Astrocyte of the cerebellum (primary cell): ENCODE results near the gene TPPP.
"Not testable (repeated sequence)": the region's sequence is repeated elsewhere in the genome, so short reads cannot be mapped to it uniquely, and the experiment has no call there.

Source experiments
- DNase-seq: peaks from one replicate; pipeline ENCODE4 v3.0.0-alpha.2; 2011; ENCODE audit warnings: low read depth
- H3K4me3 ChIP-seq: 2 replicates; pipeline ENCODE4 v1.5.1; 2011; ENCODE audit warnings: mild to moderate bottlenecking, low read depth, low read length, moderate library complexity
- CTCF ChIP-seq: IDR thresholded peaks from 2 replicates; pipeline ENCODE4 v1.5.1; 2012; ENCODE audit warnings: low read length, low read depth, moderate library complexity, mild to moderate bottlenecking; ENCODE audit errors: missing control alignments
- in situ Hi-C: cut with HindIII; loops from 2 replicates; pipeline ENCODE4 v1.10.0; 2017; ENCODE audit warnings: low sequenced_read_pairs

TPPP gene

DNA sequence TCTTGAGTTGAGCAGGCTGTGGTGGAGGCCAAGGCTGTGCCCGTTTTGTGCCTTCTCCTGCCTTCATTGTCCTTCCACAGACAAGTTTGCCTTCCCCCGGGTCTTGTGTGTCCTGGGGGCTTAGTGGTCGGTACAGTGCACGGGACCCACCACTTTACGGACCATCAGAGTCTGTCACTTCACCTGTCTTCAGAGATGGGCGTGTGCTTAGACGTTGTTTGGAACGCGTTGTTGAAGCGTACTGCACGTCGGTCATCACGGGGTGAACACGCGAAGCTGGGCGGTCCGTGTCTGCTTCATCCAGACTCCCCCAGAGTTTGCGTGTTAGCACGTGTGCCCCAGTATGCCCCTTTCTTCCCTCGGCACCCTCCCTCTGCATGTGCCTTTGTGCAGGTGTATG, 56.2 kb downstream of the TPPP start:
- no peak for TF ChIP-seq CTCF
- no peak for DNase-seq

DNA sequence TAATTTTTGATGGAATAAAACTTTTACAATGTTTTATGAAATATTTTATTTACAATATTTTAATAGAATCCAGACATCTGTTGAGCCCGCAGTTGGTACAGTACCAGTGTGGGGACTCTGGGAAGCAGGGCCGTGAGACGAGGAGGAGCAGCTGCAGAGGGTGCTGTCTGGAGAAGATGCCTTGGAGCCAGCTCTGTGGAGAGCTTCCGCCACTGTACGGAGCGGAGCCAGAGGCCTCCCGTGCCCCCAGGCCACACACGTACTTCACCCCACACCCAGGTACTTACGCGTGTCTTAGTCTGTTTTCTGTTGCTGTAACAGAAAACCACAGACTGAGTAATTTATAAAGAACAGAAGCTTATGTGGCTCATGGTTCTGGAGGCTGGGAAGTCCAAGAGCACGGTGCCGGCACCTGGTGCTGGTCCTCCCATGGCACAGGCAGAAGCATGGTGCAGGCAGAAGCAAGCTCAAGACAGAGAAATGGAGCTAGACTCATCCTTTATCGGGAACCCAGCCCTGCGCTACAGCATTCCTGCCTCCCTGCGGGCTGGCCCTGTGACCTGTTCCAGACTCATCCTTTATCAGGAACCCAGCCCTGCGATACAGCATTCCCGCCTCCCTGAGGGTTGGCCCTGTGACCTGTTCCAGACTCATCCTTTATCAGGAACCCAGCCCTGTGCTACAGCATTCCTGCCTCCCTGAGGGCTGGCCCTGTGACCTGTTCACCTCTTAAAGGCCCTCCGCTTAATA, 57.7 kb downstream of the TPPP start:
- no peak for DNase-seq
- no peak overlapping the region for H3K4me3 ChIP-seq
- TF ChIP-seq CTCF, result no peak
- in situ Hi-C loops, result loop anchor here (5.0 kb wide), 1 partner anchor 37 kb away; no protein-coding TSS in a partner anchor

More for the DNA sequence above, 56.2 kb downstream of the TPPP start:
- in situ Hi-C loops, result loop anchor here (5.0 kb wide), 1 partner anchor 35 kb away; no protein-coding TSS in a partner anchor
- no peak overlapping the region for H3K4me3 ChIP-seq

DNA sequence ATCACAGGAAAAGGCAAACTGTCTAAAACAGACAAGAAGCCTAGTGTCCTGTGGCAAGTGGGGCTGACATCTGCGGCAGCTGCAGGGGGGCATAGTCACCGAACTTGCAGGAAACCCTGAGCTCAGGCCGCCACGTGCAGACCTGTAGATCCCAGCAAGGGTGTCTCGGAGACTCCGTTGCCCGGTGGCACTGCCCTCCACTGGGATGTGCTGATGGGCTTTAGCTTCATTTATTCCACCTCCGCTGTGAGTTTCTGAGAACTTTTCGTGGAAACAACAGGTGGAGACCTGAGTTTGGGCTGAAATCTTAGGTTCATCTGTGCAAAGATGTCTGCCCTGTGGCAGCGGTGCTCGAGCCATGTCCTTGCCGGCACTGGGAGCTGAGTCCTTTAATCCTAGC, 59.0 kb downstream of the TPPP start:
- TF ChIP-seq CTCF, result no peak
- no peak overlapping the region for H3K4me3 ChIP-seq
- no peak for DNase-seq
- in situ Hi-C loops, result no loop called here

GRCh38 chr5:633501-633955, 59.6 kb downstream of the TPPP start:
- in situ Hi-C loops, result no loop called here
- TF ChIP-seq CTCF, result no peak
- H3K4me3 ChIP-seq, result no peak overlapping the region
- DNase-seq, result no peak

DNA sequence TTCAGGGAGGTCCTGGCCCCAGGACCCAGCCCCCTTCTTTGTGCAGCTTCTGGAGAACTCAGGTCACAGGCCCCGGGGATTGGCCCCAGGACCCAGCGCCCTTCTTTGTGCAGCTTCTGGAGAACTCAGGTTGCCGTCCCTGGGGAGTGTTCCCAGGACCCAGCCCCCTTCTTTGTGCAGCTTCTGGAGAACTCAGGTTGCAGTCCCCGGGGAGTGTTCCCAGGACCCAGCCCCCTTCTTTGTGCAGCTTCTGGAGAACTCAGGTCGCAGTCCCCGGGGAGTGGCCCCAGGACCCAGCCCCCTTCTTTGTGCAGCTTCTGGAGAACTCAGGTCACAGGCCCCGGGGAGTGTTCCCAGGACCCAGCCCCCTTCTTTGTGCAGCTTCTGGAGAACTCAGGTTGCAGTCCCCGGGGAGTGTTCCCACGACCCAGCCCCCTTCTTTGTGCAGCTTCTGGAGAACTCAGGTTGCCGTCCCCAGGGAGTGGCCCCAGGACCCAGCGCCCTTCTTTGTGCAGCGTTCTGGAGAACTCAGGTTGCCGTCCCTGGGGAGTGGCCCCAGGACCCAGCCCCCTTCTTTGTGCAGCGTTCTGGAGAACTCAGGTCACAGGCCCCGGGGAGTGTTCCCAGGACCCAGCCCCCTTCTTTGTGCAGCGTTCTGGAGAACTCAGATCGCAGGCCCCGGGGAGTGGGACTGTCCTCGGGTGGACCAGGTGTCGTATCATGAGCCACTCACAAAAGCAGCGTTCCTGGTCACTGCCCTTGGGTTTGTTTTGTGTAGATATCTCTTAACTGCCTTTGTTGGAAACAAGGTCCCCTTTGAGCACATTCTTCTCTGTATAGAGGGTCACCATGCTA, 64.6 kb downstream of the TPPP start:
- H3K4me3 ChIP-seq, DNase-seq, in situ Hi-C loops: not testable (repeated sequence)

GRCh38 chr5:627840-628239, 65.3 kb downstream of the TPPP start:
- no peak for DNase-seq
- in situ Hi-C loops, result no loop called here
- no peak for TF ChIP-seq CTCF
- no peak overlapping the region for H3K4me3 ChIP-seq

DNA sequence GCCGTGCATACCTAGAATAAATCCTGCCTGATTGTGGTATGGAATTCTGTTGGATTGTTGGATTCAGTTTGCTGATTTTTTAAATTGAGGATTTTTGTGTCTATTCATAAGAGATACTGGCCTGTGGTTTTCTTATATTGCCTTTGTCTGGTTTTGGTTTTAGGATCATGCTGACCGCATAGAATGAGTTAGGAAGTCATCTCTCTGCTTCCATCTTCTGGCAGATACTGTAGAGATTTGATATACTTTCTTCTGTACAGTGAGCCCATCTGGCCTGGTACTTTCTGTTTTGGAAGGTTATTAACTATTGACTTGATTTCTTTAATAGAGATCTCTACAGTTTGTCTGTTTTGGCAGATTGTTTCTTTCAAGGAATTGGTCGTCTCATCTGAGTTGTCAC, 66.3 kb downstream of the TPPP start:
- no peak for TF ChIP-seq CTCF
- in situ Hi-C loops, result no loop called here
- no peak overlapping the region for H3K4me3 ChIP-seq
- DNase-seq, result no peak
